Cardiac fibroblast (primary cell): Measurements from ENCODE around the gene STAT1.

Experiments used
- DNase-seq, 2 donors: peaks; one replicate each; pipeline versions ENCODE4 v3.0.0 to v3.0.0-alpha.2; 2010; ENCODE audit warnings: low read depth in 2 of 2
- H3K4me3 ChIP-seq, 2 donors: replicated peaks in 1 of 2; 1 replicate in 1 of 2; 2 replicates in 1 of 2; pipeline ENCODE4 v1.5.1; 2011; ENCODE audit warnings: low read depth in 2 of 2, low read length in 2 of 2, mild to moderate bottlenecking in 2 of 2, moderate library complexity in 1 of 2
- CTCF ChIP-seq: IDR thresholded peaks from one replicate; pipeline ENCODE4 v1.5.1; 2011; ENCODE audit warnings: low read depth, mild to moderate bottlenecking, low read length, inconsistent platforms

The STAT1 gene

DNA sequence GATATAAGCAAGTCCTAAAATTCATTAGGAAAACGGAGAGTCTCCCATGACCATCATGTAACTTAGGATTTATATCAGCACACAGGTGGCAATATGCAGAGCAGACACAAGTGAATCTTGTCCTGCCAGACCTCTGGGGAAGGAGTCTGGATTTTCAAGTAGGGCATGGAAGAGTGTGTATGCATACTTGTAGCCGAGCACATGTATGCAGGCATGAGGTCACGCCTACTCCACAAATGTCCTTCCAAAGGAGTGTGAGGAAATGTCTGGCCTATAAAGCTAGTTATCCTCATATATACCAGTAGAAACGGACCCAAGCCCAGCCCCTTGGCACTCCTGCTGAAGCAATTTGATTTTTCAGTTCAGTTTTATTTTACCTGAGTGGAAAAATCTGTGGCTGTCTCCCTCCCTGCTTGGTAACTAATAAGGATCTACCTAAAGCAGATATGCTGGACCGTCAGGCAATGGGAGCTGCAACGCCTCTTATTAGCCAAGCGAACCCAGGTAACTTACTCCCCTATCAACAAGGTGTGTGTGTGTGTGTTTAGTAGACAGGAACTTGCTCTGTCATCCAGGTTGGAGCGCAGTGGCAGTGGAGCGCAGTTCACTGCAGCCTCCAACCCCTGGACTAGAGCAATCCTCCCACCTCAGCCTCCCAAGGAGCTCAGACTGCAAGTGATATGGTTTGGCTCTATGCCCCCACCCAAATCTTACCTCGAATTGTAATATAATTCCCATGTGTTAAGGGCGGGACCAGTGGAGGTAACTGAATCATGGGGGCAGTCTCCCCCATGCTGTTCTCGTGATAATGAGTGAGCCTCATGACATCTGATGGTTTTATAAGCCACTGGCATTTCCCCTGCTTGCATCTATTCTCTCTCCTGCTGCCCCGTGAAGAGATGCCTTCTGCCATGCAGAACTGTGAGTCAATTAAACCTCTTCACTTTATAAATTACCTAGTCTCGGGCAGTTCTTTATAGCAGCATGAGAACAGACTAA, 2.8 kb downstream of the STAT1 start:
- DNase-seq = no peak
- no peak overlapping the region for H3K4me3 ChIP-seq
- TF ChIP-seq CTCF = no peak

GRCh38 chr2:191009541-191010374, 4.2 kb downstream of the STAT1 start:
- no peak overlapping the region for H3K4me3 ChIP-seq
- DNase-seq = peak in 1 of 2 donors; percentile 45
- TF ChIP-seq CTCF = no peak

DNA sequence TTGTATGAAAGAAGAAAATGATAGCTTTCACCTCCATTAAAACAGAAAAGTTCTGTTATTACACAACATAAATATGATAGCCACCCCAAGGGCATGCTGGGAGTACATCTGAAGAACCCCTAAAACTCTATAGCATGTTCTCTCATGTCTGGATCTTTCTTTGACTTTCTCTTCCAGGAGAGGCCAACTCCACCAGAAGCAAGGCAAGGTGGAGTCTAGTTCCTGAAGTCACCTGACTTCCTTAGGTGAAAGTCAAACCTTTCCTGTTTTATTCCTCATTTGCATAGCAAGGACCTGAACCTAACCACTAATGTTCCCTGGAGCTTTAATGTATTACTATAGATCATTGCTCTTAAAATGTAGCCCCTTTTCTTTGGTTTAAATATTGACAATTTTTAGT, 5.7 kb downstream of the STAT1 start:
- no peak for TF ChIP-seq CTCF
- DNase-seq = no peak
- H3K4me3 ChIP-seq = no peak overlapping the region

- no peak overlapping the region for H3K4me3 ChIP-seq
- DNase-seq = no peak
- no peak for TF ChIP-seq CTCF
Measured at GRCh38 chr2:191006997-191007783, 6.8 kb downstream of the STAT1 start.

DNA sequence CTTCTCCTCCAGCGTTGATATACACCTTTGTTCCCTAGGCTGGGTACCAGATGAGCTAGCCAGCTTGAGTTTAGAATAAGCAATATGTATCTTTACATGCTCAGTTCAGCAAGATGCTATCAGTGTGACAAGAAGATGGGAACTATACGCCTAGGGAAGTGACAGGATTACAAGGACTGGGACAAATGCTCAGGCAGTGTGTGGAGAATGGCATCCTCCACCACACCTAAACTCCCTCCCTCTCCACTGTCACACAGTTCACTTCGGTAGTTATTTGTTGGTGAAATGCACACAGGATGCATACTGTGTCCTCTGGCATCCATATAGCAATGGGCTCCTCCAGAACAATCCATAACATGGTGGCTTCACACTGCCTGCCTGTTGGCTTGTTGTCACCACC, 7.7 kb downstream of the STAT1 start:
- H3K4me3 ChIP-seq = no peak overlapping the region
- DNase-seq = no peak
- TF ChIP-seq CTCF = no peak
